AG04450 (cell line): ENCODE measurements around the gene KIAA1328. TPM values are rescaled to one million over a fixed set of nuclear protein-coding genes. Genes with fewer than 3 reads are reported as not detected.

Source experiments
- CTCF ChIA-PET: fragments of 300-600, 350-600 bp; formaldehyde crosslinking; extraction: SDS; loops from one replicate; lab custom pipeline; 2022; ENCODE audit warnings: antibody characterized with exemption, inconsistent platforms; lab: Charles Lee
- POLR2A ChIA-PET: fragments of 350-600 bp; formaldehyde crosslinking; extraction: SDS; loops from one replicate; lab custom pipeline; 2021; ENCODE audit warnings: antibody characterized with exemption, inconsistent platforms; lab: Yijun Ruan, JAX
- DNase-seq: peaks from one replicate; pipeline ENCODE4 v3.0.0-alpha.2; 2011; ENCODE audit warnings: low read depth, low spot score
- H3K27ac ChIP-seq: one replicate; pipeline ENCODE4 v1.5.1; 2012; ENCODE audit warnings: low read depth, low read length, control low read depth
- H3K27me3 ChIP-seq: one replicate; pipeline ENCODE4 v1.6.0; 2012; ENCODE audit warnings: low read length; ENCODE audit not compliant: control insufficient read depth, insufficient read depth
- H3K4me3 ChIP-seq: 2 replicates; pipeline ENCODE4 v1.5.1; 2011; ENCODE audit warnings: mild to moderate bottlenecking, low read depth, low read length, control low read depth
- H3K9me3 ChIP-seq: 2 replicates; pipeline ENCODE4 v1.5.1; 2012; ENCODE audit warnings: low read length; ENCODE audit not compliant: control insufficient read depth, insufficient read depth
- polyA plus RNA-seq: library from polyadenylated mRNA; depleted of rRNA; stranded (reverse); fragments of >200 nt; gene quantifications from 2 replicates; pipeline ENCODE4 v1.2.3, GENCODE V29; 2011
- TF ChIP-seq, protein P1 (sequence below): IDR thresholded peaks from 2 replicates; pipeline ENCODE4 v1.5.1; 2011; ENCODE audit warnings: low read depth, low read length, control low read depth, inconsistent platforms

KIAA1328 gene
- polyA plus RNA-seq, 1 experiment: 3.9 TPM

DNA sequence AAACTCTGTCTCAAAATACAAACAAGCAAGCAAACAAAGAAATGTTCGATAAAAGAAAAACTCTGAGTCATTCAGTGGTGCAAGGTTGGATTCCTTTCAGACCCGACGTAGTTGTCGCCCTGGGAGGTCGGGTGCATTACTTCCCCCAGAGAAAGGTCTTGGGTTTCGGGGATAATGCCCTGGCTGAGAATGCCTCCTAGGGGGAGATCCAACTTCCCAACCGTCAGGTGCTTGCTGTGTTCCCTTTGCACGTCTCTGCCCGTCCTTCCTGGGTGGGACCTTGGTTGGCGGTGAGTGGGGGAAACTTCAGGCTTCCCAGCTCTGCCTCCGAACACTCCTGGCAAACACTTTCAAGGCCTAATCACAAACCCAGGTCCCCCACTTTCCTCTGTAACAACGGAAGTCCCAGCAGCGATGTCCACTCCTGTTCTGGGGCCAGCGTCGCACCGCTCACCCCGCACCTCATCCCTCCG is 734 bp upstream of the KIAA1328 start:
- H3K4me3 ChIP-seq: peak overlapping the region; percentile 98
- POLR2A ChIA-PET: interaction anchor here (1.1 to 1.3 kb wide), 3 partner anchors 15 to 22 kb away, joined by 3 to 4 read pairs (median 3); no protein-coding TSS in a partner anchor
- no peak for DNase-seq
- TF ChIP-seq, protein P1, sequence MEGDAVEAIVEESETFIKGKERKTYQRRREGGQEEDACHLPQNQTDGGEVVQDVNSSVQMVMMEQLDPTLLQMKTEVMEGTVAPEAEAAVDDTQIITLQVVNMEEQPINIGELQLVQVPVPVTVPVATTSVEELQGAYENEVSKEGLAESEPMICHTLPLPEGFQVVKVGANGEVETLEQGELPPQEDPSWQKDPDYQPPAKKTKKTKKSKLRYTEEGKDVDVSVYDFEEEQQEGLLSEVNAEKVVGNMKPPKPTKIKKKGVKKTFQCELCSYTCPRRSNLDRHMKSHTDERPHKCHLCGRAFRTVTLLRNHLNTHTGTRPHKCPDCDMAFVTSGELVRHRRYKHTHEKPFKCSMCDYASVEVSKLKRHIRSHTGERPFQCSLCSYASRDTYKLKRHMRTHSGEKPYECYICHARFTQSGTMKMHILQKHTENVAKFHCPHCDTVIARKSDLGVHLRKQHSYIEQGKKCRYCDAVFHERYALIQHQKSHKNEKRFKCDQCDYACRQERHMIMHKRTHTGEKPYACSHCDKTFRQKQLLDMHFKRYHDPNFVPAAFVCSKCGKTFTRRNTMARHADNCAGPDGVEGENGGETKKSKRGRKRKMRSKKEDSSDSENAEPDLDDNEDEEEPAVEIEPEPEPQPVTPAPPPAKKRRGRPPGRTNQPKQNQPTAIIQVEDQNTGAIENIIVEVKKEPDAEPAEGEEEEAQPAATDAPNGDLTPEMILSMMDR: no peak
- H3K27me3 ChIP-seq: no peaks in the 10 kb centered on the region
- H3K27ac ChIP-seq: peak overlapping the region; percentile 83
- no peaks in the 10 kb centered on the region; the same call in 1 of the 2 replicates for H3K9me3 ChIP-seq
- CTCF ChIA-PET: interaction anchor here (0.6 to 2.0 kb wide), 7 partner anchors 10 to 1769 kb away, joined by 3 to 13 read pairs (median 5); no protein-coding TSS in a partner anchor

DNA sequence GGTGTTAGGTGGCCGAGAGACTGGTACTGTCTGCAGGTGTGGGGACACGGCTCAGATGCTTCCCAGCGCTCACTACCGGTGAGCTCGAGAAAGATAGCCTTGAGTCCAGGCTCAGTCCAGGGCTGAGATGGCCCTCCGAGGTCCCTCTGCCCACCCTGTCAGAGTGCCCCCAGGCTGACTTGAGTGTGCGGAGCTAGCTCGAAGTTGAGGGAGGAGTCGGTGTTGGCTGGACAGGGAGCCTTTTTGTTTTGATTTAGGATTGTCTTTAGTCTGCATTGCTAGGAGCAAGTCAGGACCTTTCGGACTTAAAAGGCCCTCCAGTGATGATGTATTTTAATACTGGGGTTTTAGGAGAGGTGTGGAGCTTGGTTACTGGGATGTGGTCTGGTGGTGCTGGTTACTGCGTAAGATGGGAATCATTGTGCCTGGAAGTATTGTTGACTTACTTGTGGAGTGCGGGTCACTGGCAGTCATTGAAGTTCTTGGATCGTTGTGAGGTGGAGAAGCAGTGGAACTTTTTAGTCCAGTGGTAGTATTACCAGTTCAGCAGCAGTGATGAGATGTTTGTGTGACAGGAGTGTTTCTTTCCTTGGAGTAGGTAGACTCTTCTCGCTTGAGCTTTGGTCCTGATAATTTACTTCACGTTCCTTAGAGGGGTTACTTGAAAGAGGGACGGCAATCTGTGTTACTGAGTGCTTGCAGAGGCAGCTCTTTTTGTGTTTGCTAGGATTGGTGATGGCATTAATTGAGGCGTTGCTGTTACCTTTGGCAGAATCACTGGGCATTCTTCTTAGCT is 633 bp downstream of the KIAA1328 start:
- no peak for DNase-seq
- Histone ChIP-seq H3K9me3 (no peaks in the 10 kb centered on the region; the same call in 1 of the 2 replicates), H3K27ac (peak overlapping the region; percentile 66), H3K4me3 (peak overlapping the region; percentile 98), H3K27me3 (no peaks in the 10 kb centered on the region)
- ChIA-PET POLR2A (interaction anchor here (1.1 to 1.3 kb wide), 2 partner anchors 16 to 20 kb away, joined by 3 read pairs; no protein-coding TSS in a partner anchor), CTCF (interaction anchor here (0.6 to 2.0 kb wide), 12 partner anchors 10 to 1140 kb away, joined by 3 to 13 read pairs (median 6); no protein-coding TSS in a partner anchor)
- TF ChIP-seq, protein P1: no peak

DNA sequence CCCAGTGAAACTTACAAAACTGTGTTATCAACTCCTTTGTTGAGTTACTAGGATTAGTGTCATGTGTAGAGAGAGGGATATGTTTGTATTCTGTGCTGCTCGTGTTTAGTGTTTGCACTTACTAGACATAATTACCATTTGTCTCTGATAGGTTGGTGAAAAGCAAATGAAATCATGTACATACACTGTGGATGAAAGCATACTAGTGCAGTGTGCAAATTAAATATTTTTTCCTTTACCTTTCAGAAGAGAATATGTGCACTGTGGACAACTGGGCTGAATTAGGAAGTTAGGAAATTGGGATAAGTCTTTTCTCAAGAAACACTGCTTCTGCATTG is 1.2 kb downstream of the KIAA1328 start:
- DNase-seq: no peak
- H3K27ac ChIP-seq: no peak overlapping the region
- ChIA-PET POLR2A (no interaction called here), CTCF (interaction anchor here (1.3 to 2.0 kb wide), 4 partner anchors 9 to 66 kb away, joined by 3 to 12 read pairs (median 6); no protein-coding TSS in a partner anchor)
- no peaks in the 10 kb centered on the region; the same call in 1 of the 2 replicates for H3K9me3 ChIP-seq
- TF ChIP-seq, protein P1: no peak
- H3K4me3 ChIP-seq: peak overlapping the region; percentile 98
- H3K27me3 ChIP-seq: no peaks in the 10 kb centered on the region

DNA sequence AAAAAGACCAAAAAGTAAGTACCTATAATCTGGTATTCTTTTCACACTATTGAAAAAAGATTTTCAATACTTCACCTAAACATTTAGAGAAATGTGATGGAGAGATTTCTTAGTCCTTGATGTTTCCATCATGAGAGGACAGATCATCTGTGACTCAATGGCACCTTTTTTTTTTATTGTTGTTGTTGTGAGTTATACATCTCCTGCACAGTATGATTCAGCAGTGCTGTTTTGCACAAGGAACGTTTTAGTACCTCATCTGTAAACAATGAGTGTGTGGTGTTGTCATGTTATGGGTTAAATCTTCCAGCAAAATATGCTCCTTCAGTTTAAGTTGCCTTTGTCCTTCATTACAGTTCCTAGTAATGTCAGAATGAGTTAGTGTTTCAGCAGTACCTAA is 2.2 kb downstream of the KIAA1328 start:
- no peaks in the 10 kb centered on the region for H3K27me3 ChIP-seq
- no peak for DNase-seq
- H3K27ac ChIP-seq: no peak overlapping the region
- H3K9me3 ChIP-seq: no peaks in the 10 kb centered on the region; the same call in 1 of the 2 replicates
- H3K4me3 ChIP-seq: no peak overlapping the region
- ChIA-PET CTCF (no interaction called here), POLR2A (no interaction called here)
- TF ChIP-seq, protein P1: no peak

DNA sequence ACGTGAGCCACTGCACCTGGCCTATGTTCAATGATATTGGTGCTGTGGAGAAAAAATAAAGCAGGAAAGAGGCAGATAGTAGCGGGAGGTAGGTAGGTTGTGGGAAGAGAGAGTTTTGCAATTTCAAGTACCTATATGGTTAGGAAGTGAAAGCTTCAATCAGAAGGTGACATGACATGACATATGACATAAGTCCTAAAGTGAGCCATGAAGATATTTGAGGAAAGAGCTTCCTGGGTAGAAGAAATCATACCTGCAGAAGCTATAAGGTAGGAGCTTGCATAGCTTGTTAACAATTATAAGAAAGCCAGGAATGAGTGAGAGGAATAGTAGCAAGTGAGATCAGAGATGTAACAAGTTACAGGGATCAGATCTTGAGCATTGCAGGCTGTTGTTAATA is 4.2 kb downstream of the KIAA1328 start:
- no peak for DNase-seq
- H3K9me3 ChIP-seq: no peaks in the 10 kb centered on the region; the same call in 1 of the 2 replicates
- no peak overlapping the region for H3K4me3 ChIP-seq
- ChIA-PET POLR2A (interaction anchor here (0.7 kb wide), 1 partner anchor 21 kb away, joined by 12 read pairs; no protein-coding TSS in a partner anchor), CTCF (no interaction called here)
- H3K27me3 ChIP-seq: no peaks in the 10 kb centered on the region
- no peak overlapping the region for H3K27ac ChIP-seq
- TF ChIP-seq, protein P1: no peak
